HG03378 (cell line): ENCODE results near the gene HOXD10.

Experiments
- ATAC-seq: cut with Tn5 transposase; IDR thresholded peaks from one replicate; pipeline ENCODE4 v1.9.1; 2021; ENCODE audit warnings: mild to moderate bottlenecking, moderate library complexity; ENCODE audit not compliant: unreplicated experiment

Gene HOXD10

GRCh38 chr2:176094349-176094748 lies 22.2 kb upstream of the HOXD10 start:
- no peak for ATAC-seq

GRCh38 chr2:176095421-176095820 lies 21.2 kb upstream of the HOXD10 start:
- no peak for ATAC-seq

- ATAC-seq, result no peak
Observed at GRCh38 chr2:176096243-176096985, 20.2 kb upstream of the HOXD10 start.

- peak; percentile 71 for ATAC-seq
Observed at GRCh38 chr2:176096986-176097819, 19.4 kb upstream of the HOXD10 start.

- no peak for ATAC-seq
Observed at GRCh38 chr2:176097820-176098365, 18.7 kb upstream of the HOXD10 start.

- ATAC-seq, result no peak
Observed at GRCh38 chr2:176098366-176099158, 18.0 kb upstream of the HOXD10 start.

- ATAC-seq, result no peak
Observed at GRCh38 chr2:176099159-176099727, 17.3 kb upstream of the HOXD10 start.

GRCh38 chr2:176099728-176100546 lies 16.6 kb upstream of the HOXD10 start, which contains the start of gene HOXD12:
TSS of gene HOXD12 (plus strand) at chr2:176099795. CDS start at chr2:176099802, 7 bp downstream.
- ATAC-seq, result no peak

GRCh38 chr2:176100547-176101140 lies 15.9 kb upstream of the HOXD10 start:
- ATAC-seq, result no peak

GRCh38 chr2:176101216-176101830 lies 15.3 kb upstream of the HOXD10 start:
- no peak for ATAC-seq

GRCh38 chr2:176101842-176102241 lies 14.7 kb upstream of the HOXD10 start:
- ATAC-seq, result no peak

GRCh38 chr2:176102309-176102866 lies 14.2 kb upstream of the HOXD10 start:
- ATAC-seq, result no peak

- no peak for ATAC-seq
Observed at GRCh38 chr2:176103194-176103593, 13.4 kb upstream of the HOXD10 start.

- no peak for ATAC-seq
Observed at GRCh38 chr2:176103742-176104315, 12.7 kb upstream of the HOXD10 start.

GRCh38 chr2:176104316-176105077 lies 12.1 kb upstream of the HOXD10 start:
- no peak for ATAC-seq

GRCh38 chr2:176105078-176105729 lies 11.4 kb upstream of the HOXD10 start:
- no peak for ATAC-seq
